ENCODE data around the gene UGCG. TPM values are rescaled to one million over a fixed set of nuclear protein-coding genes. Genes with fewer than 3 reads are reported as not detected.
A peak's percentile ranks its signal among the peaks of the same experiment; 100 is the strongest.
"Not testable (repeated sequence)": the region's sequence is repeated elsewhere in the genome, so short reads cannot be mapped to it uniquely, and the experiment has no call there.

The UGCG gene
- total RNA-seq, 2 experiments from 2014 or later, result 12.7 to 14.2 TPM

DNA sequence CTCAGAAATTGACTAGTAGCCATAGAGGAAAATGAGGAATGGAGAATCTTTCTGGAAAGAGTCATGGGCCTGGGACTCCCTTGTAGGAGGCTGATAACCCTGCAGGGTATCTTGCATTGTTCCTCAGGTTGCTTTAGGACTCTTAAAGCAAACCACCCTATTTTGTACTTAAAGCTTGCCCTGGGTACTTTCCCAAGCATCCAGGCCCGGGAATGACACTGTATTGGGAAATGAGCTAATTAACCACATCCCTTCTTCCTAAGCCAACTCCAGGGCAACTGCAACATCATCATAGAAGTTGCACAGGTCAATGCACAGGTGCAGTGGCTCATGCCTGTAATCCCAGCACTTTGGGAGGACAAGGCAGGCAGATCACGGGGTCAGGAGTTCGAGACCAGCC is 55.9 kb downstream of the UGCG start:
- intact Hi-C loops (cut with DNase I, micrococcal nuclease), result no loop called here
- Mint-ChIP-seq H3K4me3 (no peak overlapping the region), H3K27ac (no peak overlapping the region), H3K27me3 (peaks cover 4% of the 10 kb centered on the region), H3K9me3 (ENCODE audit: low read depth) (no peaks in the 10 kb centered on the region), H3K36me3 (ENCODE audit: low read depth) (no peaks in the 10 kb centered on the region), H3K4me1 (peaks cover 12% of the 10 kb centered on the region)
- ChIA-PET POLR2A (no interaction called here), CTCF (no interaction called here)
- no peak for ATAC-seq
- DNase-seq, result no peak

DNA sequence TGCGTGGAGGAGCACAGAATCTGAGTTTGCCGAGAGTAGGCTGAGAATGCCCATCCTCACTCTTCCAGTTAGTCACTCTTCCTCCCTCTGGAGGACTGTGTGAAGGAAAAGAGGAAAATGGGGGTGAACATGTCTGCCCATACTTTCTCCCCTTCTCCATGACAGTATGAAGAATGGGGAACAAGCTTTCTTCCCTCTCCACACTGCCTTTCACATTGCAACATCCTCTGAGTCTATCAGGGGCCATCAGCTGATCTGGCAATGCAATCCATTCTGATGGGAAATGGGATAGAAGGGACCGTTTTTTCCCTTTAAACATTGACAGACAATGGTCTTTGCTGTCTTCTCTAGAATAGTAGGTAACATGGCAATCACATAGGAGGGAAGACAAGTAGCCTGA is 56.8 kb downstream of the UGCG start:
- Mint-ChIP-seq H3K36me3 (ENCODE audit: low read depth) (no peaks in the 10 kb centered on the region), H3K27me3 (peaks cover 6% of the 10 kb centered on the region), H3K27ac (no peak overlapping the region), H3K4me1 (peaks cover 21% of the 10 kb centered on the region), H3K9me3 (ENCODE audit: low read depth) (no peaks in the 10 kb centered on the region), H3K4me3 (no peak overlapping the region)
- POLR2A ChIA-PET, result no interaction called here
- ATAC-seq (no peak), DNase-seq (no peak)
- intact Hi-C loops (cut with DNase I, micrococcal nuclease), result no loop called here
- CTCF ChIA-PET, result interaction anchor here (0.6 to 0.9 kb wide), 2 partner anchors 11 to 144 kb away, joined by 3 read pairs; no protein-coding TSS in a partner anchor

DNA sequence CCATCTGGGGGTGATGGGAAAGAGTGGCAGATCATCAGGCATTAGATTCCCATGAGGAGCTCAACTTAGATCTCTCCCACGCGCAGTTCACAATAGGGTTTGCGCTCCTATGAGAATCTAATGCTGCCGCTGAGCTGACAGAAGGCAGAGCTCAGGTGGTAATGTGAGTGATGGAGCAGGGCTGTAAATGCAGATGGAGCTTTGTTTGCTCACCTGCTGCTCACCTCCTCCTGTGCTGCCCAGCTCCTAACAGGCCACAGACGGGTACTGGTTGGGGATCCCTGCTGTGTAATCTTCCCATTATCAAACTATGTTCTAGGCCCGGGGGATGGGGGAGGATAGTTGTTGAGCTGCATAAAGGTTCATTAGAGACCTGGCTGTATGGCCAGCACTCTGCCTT is 58.4 kb downstream of the UGCG start:
- H3K4me3 Mint-ChIP-seq, result no peak overlapping the region
- no peaks in the 10 kb centered on the region for H3K9me3 Mint-ChIP-seq (ENCODE audit: low read depth)
- POLR2A ChIA-PET, result no interaction called here
- intact Hi-C loops (cut with DNase I, micrococcal nuclease), result no loop called here
- ATAC-seq (no peak), DNase-seq (no peak)
- H3K4me1 Mint-ChIP-seq, result peaks cover 23% of the 10 kb centered on the region
- H3K27me3 Mint-ChIP-seq, result peaks cover 8% of the 10 kb centered on the region
- no peak overlapping the region for H3K27ac Mint-ChIP-seq
- no peaks in the 10 kb centered on the region for H3K36me3 Mint-ChIP-seq (ENCODE audit: low read depth)
- CTCF ChIA-PET, result interaction anchor here (1.1 kb wide), 2 partner anchors 10 to 11 kb away, joined by 3 to 4 read pairs; no protein-coding TSS in a partner anchor

DNA sequence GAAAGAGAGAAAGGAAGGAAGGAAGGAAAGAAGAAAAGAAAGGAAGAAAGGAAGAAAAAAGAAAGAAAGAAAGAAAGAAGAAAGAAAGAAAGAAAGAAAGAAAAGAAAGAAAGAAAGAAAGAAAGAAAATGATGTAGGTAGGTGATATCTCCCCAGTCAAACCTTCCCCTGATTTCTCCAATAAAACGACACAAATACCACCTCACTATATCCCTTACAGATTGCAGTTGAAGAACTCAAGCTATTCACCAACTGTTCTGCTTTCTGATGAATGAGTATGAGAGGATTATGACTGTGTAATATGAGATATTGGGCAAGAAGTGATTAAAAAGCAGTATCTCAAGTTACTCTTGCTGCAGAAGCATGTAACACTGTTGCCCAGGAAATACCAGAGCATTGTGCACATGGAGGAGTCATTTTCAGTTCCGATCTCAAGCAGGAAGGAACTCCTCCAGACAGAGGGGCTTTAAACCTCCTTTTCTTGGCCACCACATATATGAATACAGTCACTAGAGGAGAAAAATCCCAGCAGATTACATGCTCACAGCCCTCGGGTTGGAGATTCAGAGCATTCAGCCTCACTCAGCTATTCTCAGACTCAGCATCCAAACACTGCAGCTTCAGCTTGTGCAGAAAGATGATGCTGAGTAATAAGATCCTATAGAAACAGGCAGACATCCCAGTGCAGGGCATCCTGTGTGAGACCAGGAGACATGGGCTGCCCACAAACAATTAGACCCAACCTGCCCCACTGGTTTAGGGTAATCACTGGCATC is 61.4 kb downstream of the UGCG start:
- Mint-ChIP-seq H3K4me1 (peaks cover 23% of the 10 kb centered on the region), H3K9me3 (ENCODE audit: low read depth) (no peaks in the 10 kb centered on the region), H3K4me3 (peak overlapping the region; percentile 18), H3K36me3 (ENCODE audit: low read depth) (no peaks in the 10 kb centered on the region), H3K27me3 (peaks cover 12% of the 10 kb centered on the region), H3K27ac (no peak overlapping the region)
- peak; percentile 84 for ATAC-seq
- peak; percentile 27 for DNase-seq
- ChIA-PET POLR2A (no interaction called here), CTCF (interaction anchor here (1.3 kb wide), 2 partner anchors 20 to 117 kb away, joined by 4 to 5 read pairs; no protein-coding TSS in a partner anchor)
- intact Hi-C loops (cut with DNase I, micrococcal nuclease), result loop anchor here in 1 of 2 experiments (2.0 kb wide), 1 partner anchor 71 kb away; no protein-coding TSS in a partner anchor

DNA sequence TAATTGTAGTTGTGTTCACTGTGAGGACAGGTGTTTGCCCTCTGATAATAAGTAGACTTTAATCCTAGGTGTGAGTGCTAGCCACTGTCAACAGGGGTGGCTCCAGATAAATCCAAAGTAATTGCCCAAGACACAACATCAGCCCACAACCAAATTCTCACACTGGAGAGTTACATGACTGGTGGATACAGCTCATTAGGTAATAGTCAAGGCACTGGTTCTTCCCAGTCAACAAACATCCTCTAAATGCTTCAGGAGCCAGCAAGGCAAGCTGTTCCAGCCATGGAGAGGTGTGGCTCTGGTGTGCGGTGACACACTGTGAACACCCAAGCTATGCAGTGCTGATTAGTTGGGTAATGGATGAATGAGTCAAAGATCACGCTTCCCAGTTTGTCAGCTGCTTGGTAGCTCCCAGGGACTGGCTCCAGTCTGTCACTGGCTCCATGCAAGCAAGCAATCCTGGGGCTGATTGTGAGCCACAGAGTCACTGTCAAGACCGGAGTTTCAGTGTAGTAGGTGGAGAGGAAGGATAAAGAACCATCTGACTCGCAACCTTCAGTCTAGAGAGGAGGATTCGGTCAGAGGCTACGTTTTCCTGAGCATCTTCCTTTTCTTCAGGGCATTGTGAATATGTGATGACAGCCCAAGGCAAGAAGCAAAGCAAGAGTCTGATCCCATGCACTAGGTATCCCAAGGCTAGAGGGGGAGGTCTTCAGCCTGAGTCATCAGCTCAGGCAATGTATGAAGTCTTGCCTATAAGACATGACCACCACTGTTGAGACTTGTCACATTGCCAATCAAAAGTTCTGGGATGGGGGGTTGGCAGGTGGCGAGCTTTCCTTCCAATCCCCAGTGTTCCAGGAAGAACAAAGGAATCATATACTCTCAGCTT is 63.1 kb downstream of the UGCG start:
- H3K9me3 Mint-ChIP-seq (ENCODE audit: low read depth), result no peaks in the 10 kb centered on the region
- H3K4me1 Mint-ChIP-seq, result peaks cover 23% of the 10 kb centered on the region
- H3K36me3 Mint-ChIP-seq (ENCODE audit: low read depth), result no peaks in the 10 kb centered on the region
- DNase-seq (no peak), ATAC-seq (no peak)
- POLR2A ChIA-PET, result interaction anchor here (1.1 kb wide), 1 partner anchor 21 kb away, joined by 3 read pairs; no protein-coding TSS in a partner anchor
- H3K27ac Mint-ChIP-seq, result no peak overlapping the region
- CTCF ChIA-PET, result interaction anchor here (0.5 to 1.0 kb wide), 4 partner anchors 44 to 858 kb away, joined by 3 read pairs; no protein-coding TSS in a partner anchor
- H3K4me3 Mint-ChIP-seq, result no peak overlapping the region
- peaks cover 12% of the 10 kb centered on the region for H3K27me3 Mint-ChIP-seq
- intact Hi-C loops (cut with DNase I, micrococcal nuclease), result loop anchor here in 1 of 2 experiments (2.0 kb wide), 1 partner anchor 69 kb away; no protein-coding TSS in a partner anchor

GRCh38 chr9:111960485-111960884 is 63.9 kb downstream of the UGCG start:
- H3K36me3 Mint-ChIP-seq (ENCODE audit: low read depth), result not testable (repeated sequence)

GRCh38 chr9:111961009-111961408 is 64.4 kb downstream of the UGCG start:
- CTCF ChIA-PET, result interaction anchor here (1.1 kb wide), 1 partner anchor 202 kb away, joined by 3 read pairs; no protein-coding TSS in a partner anchor

More at GRCh38 chr9:111960485-111960884, 63.9 kb downstream of the UGCG start:
- H3K4me3 Mint-ChIP-seq; H3K9me3 Mint-ChIP-seq (ENCODE audit: low read depth); ATAC-seq; DNase-seq; H3K27ac Mint-ChIP-seq; intact Hi-C loops (cut with DNase I, micrococcal nuclease): not testable (repeated sequence)
- H3K4me1 Mint-ChIP-seq, result peaks cover 30% of the 10 kb centered on the region
- peaks cover 10% of the 10 kb centered on the region for H3K27me3 Mint-ChIP-seq
- ChIA-PET CTCF (interaction anchor here (0.6 to 1.1 kb wide), 4 partner anchors 45 to 393 kb away, joined by 3 read pairs; no protein-coding TSS in a partner anchor), POLR2A (interaction anchor here (1.1 kb wide), 1 partner anchor 22 kb away, joined by 3 read pairs; no protein-coding TSS in a partner anchor)

DNA sequence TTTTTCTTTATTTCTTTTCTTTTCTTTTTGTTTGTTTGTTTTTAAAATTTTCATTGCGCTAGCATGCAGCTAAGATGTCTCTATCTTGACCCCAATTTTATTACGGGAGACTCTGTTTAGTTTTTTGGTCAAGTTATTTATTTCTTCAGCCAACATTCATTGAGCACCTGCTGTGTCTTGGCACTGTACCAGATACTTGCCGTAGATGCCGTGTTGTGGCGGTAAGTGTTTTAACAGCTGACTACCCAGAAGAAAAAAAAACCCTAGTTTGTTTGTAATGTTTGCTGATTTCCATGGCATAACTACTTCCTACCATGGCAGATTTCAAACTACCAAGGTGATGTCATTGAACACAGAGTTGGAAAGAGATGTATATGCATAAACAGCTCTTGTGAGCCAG is 65.0 kb downstream of the UGCG start:
- H3K36me3 Mint-ChIP-seq (ENCODE audit: low read depth), result no peaks in the 10 kb centered on the region
- H3K4me3 Mint-ChIP-seq, result no peak overlapping the region
- ChIA-PET POLR2A (no interaction called here), CTCF (no interaction called here)
- DNase-seq (no peak), ATAC-seq (no peak)
- H3K27ac Mint-ChIP-seq, result no peak overlapping the region
- intact Hi-C loops (cut with DNase I, micrococcal nuclease), result no loop called here
- H3K9me3 Mint-ChIP-seq (ENCODE audit: low read depth), result no peaks in the 10 kb centered on the region
- H3K4me1 Mint-ChIP-seq, result peaks cover 30% of the 10 kb centered on the region
- H3K27me3 Mint-ChIP-seq, result peaks cover 10% of the 10 kb centered on the region

More at GRCh38 chr9:111961009-111961408, 64.4 kb downstream of the UGCG start:
- POLR2A ChIA-PET, result interaction anchor here (1.1 kb wide), 1 partner anchor 23 kb away, joined by 3 read pairs; no protein-coding TSS in a partner anchor
- peaks cover 10% of the 10 kb centered on the region for H3K27me3 Mint-ChIP-seq
- no peaks in the 10 kb centered on the region for H3K36me3 Mint-ChIP-seq (ENCODE audit: low read depth)
- H3K4me3 Mint-ChIP-seq, result no peak overlapping the region
- H3K9me3 Mint-ChIP-seq (ENCODE audit: low read depth), result no peaks in the 10 kb centered on the region
- intact Hi-C loops (cut with DNase I, micrococcal nuclease), result no loop called here
- no peak for DNase-seq
- ATAC-seq, result no peak
- no peak overlapping the region for H3K27ac Mint-ChIP-seq
- H3K4me1 Mint-ChIP-seq, result peaks cover 30% of the 10 kb centered on the region

DNA sequence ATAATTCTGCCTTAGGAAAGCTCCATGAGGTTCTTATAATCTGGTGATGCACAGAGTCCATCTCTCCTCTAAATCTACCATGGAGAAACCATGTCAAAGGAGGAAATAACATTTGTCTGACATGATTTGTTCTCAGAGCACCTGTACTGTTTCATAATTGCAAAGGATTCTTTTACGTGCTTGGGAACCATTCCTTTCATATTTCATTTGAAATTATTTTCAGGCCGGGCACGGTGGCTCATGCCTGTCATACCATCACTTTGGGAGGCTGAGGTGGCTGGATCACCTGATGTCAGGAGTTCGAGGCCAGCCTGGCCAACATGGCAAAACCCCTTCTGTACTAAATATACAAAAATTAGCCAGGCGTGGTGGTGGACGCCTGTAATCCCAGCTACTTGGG is 65.4 kb downstream of the UGCG start:
- Mint-ChIP-seq H3K27ac (no peak overlapping the region), H3K4me1 (peaks cover 31% of the 10 kb centered on the region), H3K9me3 (ENCODE audit: low read depth) (no peaks in the 10 kb centered on the region), H3K36me3 (ENCODE audit: low read depth) (no peaks in the 10 kb centered on the region), H3K4me3 (no peak overlapping the region), H3K27me3 (peaks cover 10% of the 10 kb centered on the region)
- ChIA-PET CTCF (no interaction called here), POLR2A (no interaction called here)
- intact Hi-C loops (cut with DNase I, micrococcal nuclease), result no loop called here
- ATAC-seq, result no peak
- no peak for DNase-seq

GRCh38 chr9:111963995-111964394 is 67.4 kb downstream of the UGCG start:
- CTCF ChIA-PET, result interaction anchor here (1.2 kb wide), 2 partner anchors 10 to 13 kb away, joined by 3 read pairs; no protein-coding TSS in a partner anchor
- ATAC-seq (no peak), DNase-seq (no peak)
- Mint-ChIP-seq H3K27me3 (peaks cover 6% of the 10 kb centered on the region), H3K4me3 (no peak overlapping the region), H3K4me1 (peaks cover 18% of the 10 kb centered on the region), H3K27ac (no peak overlapping the region), H3K9me3 (ENCODE audit: low read depth) (no peaks in the 10 kb centered on the region), H3K36me3 (ENCODE audit: low read depth) (no peaks in the 10 kb centered on the region)
- POLR2A ChIA-PET, result no interaction called here
- intact Hi-C loops (cut with DNase I, micrococcal nuclease), result loop anchor here (2.0 kb wide), 2 partner anchors 31 to 49 kb away; no protein-coding TSS in a partner anchor

DNA sequence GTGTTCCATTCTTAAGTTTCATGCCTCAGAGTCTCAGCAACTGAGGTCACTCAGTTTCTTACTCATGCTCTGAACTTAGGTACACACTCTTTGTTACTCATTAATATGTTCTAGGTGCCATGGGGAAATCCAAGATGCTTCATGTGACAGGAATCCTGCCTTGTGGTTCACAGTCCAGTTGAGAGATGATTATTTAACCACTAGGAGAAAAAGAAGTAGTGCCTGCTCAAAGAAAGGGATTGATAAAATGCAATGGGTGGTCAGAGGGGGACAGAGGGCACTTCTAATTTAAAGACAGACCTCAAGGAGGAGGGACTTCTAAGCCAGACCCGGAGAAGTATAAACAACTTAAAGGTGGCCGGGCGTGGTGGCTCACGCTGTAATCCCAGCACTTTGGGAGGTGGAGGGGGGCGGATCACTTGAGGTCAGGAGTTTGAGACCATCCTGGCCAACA is 69.0 kb downstream of the UGCG start:
- Mint-ChIP-seq H3K27me3 (peaks cover 4% of the 10 kb centered on the region), H3K4me1 (peaks cover 15% of the 10 kb centered on the region), H3K36me3 (ENCODE audit: low read depth) (no peaks in the 10 kb centered on the region), H3K9me3 (ENCODE audit: low read depth) (no peaks in the 10 kb centered on the region), H3K4me3 (no peak overlapping the region), H3K27ac (no peak overlapping the region)
- POLR2A ChIA-PET, result no interaction called here
- ATAC-seq (peak; percentile 95), DNase-seq (peak; percentile 34)
- intact Hi-C loops (cut with DNase I, micrococcal nuclease), result loop anchor here (1.0 to 2.0 kb wide), 4 partner anchors 27 to 72 kb away; no protein-coding TSS in a partner anchor
- CTCF ChIA-PET, result interaction anchor here (0.6 to 1.4 kb wide), 3 partner anchors 10 to 109 kb away, joined by 3 to 5 read pairs (median 3); no protein-coding TSS in a partner anchor

Data from activated CD4-positive, alpha-beta T cell treated with anti-CD3 and anti-CD28 coated beads for 36 hours (primary cell).